GM18507 (cell line): Measurements from ENCODE around the gene SGO2.
"Not testable (repeated sequence)": the region's sequence is repeated elsewhere in the genome, so short reads cannot be mapped to it uniquely, and the experiment has no call there.

Experiments
- DNase-seq: peaks from one replicate; pipeline ENCODE4 v3.0.0; 2011; ENCODE audit warnings: low read depth; ENCODE audit not compliant: insufficient read length; ENCODE audit errors: extremely low spot score
- FAIRE-seq: peaks from 2 replicates; lab custom pipeline; 2011; peaks lifted over from hg19 to GRCh38; lab: Jason Lieb, UNC

Gene SGO2

DNA sequence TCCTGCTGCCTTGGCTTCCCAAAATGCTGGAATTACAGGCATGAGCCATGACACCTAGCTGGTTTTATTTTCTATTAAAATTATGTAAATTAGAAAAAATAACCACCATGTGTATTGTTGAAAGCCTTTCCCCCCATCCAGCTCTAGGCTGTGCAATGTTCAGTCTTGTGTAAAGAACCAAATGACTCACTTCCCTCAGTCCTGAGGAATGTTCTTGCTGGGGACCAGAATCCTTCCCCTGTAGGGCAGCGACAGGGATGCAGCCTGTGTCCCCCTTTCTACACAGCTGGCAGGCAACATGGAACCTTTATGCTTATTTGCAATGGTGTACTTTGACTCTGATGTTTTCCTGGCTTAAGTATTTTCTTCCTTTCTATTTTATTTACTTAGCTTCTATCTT, 89.2 kb downstream of the SGO2 start:
- FAIRE-seq = no peak

DNA sequence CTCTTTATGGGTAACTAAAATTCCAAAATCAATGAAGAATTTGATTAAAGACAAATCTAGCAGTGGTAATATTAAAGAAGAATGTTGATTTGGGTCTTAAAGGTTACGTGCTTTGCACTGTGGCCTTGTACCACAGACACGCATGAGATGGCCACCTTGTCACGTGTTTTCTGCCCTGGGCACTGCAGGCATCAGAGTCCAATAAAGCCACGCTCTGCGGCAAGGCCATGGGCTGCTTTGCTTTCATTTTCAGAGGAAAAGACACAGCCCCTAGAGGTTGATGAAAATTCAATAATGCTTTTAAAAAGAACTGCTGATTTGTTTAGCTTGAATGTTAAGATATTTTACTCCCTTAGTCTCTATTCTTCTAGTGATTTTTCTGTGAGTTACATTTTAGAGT, 90.2 kb downstream of the SGO2 start:
- FAIRE-seq (no peak), DNase-seq (no peak)

More for the DNA sequence above, 89.2 kb downstream of the SGO2 start:
- no peak for DNase-seq

DNA sequence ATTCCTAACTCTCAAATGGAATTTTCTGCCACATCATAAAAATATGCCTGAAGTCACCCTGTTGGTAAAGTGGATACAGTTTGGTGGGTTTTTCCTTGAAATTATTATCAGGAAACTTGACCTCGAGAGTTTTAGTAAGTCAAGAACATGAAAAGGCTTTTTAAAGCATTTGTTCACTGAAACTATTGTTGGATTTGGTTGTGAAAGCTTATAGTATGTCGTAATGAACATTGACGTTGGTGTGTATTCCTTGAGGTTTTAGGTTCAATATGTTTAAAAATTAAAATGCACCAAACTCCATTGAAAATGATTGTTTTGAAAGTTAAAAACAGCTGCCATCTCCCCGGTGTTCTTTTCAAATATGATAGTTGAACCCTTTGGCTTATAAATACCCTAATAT, 90.6 kb downstream of the SGO2 start:
- no peak for DNase-seq
- no peak for FAIRE-seq

DNA sequence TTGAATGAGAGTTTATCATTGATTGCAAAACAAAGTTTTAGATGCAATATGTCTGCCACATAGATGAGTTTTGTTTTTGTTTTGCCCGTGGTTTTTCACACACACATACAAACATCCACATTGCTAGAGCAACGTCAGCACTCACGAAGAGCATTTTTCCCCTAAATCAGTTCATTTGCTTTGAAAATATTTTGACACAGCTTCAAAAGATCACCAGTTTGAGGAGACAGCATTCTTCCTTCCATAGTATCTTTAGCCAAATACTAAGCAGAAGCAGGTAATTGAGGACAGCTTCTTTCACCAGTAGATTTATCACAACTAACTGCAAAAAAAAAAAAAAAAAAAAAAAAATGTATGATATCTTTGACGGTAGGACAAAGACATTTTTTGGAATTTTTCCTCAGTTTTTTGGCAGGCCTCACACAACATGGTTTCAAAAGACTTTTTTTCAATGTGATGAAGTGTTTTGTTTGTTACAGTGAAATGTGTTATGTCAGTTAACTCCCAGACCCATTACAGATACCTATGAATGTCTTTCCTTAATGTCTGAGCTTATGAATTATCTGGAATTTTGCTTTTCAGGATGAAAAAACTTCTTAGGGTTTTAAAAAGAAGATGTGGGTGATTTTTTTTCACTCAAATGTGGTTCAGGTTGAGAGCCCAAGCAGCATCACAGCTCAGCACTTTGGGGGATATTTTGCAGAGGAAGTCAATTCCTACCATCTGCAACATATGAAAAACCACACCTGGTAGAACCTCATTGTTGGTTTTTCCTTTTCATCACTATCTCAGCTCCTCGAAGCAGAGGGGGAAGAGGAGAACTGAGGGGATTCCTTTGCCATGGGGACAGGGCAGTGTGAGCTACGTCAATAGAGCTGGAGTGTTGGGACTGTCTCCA, 91.4 kb downstream of the SGO2 start:
- DNase-seq (no peak), FAIRE-seq (no peak)

DNA sequence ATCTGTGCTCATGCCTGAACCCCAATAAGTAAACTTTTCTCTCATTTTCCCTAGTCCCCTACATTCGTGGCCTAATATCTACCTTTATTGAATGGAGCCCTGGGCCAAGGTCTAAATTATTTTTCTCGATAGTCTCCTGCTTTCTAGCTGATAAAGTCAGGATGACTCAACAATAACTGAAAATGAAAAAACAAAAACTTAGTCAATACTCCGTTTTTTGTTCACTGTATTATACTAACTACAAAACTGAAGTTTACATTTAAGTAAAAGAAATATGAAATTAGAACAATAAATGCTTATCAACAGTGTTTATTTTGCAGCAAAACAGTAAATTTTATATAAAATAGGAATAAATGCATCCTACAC, 92.0 kb downstream of the SGO2 start:
- DNase-seq (no peak), FAIRE-seq (no peak)

DNA sequence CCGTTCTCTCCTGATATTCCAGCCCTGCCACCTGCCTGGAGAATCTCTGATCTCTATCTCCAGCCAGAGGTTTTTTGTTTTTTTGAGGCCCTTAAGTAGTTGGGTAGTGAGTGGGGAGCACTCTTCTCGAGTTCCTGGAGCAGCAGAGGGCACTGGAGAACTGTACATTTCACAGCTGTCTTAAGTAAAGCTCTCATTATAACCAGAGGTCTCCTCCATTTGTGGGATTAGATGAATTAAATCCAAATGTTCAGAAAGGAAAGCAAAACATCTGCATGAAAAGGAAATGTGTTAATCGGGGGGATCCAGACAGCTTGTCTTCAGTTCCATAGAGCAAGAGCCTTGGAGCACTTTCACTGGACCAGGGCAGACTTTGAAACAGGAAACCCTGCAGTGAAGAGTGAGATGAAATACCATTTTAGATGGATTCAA, 92.6 kb downstream of the SGO2 start:
- FAIRE-seq (no peak), DNase-seq (no peak)

DNA sequence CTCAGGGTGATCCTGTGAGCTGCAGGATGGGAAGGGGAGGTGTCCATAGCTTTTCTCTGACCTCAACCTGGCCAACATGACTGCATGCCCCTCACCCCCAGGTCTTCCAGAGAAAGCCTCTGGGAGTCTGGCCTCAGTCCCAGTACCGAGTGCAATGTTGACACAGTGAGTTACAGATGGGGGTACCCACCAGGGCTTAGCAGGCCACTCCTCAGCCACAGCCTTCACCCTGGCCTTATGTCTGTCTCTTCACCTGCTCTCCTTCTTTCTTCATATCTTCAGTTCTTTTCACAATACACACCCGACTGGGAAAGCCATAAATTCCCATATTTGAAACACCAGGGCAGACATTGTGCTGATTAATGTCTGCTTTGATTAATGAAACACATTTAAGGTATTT, 93.3 kb downstream of the SGO2 start:
- FAIRE-seq (no peak), DNase-seq (no peak)

DNA sequence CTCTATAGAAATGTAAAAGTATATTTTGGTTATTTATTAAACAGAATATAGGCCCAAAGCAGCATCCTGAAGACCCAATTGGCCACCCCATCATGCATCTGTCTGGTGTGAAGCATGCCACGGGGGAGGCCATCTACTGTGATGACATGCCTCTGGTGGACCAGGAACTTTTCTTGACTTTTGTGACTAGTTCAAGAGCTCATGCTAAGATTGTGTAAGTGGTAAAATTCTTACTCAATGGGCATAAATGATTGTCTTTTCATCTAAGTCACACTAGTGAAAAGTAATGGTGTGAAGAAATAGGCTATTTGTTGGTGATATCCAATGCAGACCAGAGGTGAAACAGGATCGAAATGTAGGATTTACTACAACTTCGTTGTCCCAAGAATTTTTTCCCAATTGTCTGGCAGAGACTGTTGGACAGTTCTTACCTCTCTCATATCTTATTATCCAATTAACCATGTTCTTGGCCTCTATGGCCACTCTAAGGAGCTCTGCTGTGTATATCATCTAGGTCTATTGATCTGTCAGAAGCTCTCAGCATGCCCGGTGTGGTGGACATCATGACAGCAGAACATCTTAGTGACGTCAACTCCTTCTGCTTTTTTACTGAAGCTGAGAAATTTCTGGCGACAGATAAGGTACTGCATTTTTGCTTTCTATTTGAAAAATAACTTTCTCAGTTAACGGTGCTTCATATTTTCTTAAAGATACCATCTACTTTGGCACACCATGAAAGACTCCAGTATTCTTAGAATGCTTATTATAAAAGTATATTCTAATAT, 94.8 kb downstream of the SGO2 start:
- no peak for DNase-seq
- FAIRE-seq = no peak

DNA sequence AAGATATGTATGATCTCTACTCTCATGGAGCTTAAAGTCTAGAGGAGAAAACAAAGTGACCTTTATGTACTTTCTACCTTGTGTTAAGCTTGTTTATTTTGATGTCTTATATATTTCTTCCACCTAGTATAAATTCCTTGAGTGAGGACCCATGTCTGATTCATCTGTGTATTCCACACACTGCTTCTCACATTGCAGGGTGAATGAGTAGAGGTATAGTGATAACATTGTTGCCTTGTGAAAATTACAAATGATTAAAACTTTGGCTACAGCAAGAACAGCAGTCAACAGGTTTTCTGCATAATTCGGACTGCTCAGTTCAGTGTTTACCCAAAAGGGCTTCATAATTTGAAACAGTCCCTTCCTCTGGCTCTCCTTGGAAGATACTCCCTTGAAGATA, 96.1 kb downstream of the SGO2 start:
- DNase-seq (no peak), FAIRE-seq (no peak)

DNA sequence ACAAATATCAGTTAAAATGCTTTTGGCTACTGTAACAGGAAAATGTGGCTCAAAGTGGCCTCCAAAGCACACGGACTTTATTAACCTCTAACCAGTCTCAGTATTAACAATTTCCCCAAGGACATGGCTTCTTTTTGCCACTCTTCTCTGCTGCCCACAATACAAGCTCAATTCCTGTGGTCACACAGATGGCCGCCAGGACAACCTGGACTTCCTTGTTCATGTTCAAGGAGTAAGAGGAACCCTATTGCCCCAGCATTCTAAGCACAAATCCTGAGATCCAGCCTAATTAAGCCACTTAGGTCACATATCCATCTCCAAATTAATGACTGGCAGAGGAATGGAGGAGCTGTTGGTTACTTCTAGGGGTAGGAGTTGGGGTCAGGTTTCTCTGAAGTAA, 98.0 kb downstream of the SGO2 start:
- no peak for DNase-seq
- FAIRE-seq = no peak

DNA sequence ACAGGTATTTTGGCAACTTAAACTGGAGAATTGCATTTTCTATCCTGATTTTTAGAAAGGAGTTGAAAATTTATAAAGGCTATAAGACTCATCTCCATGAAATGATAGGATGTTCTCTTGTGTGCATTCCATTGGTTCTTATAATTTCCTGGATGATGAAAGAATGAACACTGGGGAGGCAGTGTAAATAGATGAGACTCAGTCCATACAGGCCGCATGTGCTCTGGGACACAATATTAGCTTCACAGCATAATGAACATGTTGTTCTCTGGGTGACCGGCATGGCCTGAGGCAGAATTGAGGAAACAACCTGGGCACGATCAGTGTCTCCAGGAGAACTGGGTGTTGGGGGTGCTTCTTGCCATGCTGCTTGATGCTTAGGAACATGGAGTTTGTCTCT, 98.7 kb downstream of the SGO2 start:
- FAIRE-seq = no peak
- no peak for DNase-seq

DNA sequence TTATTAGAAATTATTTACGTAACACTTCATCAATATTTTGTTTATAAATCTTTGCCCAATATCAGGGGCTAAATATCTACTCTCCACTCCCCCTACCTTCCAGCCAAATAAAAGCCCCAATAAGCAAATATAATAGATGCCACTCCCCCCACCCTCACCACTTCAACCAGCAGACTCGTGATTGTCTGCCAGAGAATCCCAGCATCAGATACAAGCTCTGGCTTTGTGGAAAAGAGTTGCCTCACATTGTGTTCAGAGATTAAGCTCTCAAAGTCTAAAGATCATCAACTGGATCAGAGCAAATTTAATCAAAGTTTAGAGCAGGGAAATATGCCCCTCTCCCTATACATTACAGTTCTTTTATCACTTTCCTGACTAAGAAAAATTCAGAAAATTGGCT, 99.3 kb downstream of the SGO2 start:
- DNase-seq = no peak

DNA sequence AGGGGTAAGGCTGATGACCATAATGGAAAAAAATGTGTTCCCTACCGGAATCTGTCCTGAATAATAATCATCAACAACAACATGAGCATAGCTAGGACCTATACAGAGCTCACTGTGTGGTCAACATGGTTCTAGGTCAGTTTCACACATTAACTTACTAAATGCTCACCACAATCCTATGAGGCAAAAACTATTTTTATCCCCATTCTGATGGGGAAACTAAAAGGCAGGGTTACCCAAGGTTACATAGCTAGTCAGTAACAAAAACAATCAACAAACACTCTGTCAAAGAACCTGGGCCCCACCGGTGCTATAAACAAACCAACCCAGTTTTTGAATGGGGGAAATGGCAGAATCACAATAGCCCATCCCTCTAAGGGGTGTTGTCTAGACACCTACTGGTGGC, 100.0 kb downstream of the SGO2 start:
- DNase-seq (no peak), FAIRE-seq (no peak)

More for the DNA sequence above, 99.3 kb downstream of the SGO2 start:
- FAIRE-seq = no peak

DNA sequence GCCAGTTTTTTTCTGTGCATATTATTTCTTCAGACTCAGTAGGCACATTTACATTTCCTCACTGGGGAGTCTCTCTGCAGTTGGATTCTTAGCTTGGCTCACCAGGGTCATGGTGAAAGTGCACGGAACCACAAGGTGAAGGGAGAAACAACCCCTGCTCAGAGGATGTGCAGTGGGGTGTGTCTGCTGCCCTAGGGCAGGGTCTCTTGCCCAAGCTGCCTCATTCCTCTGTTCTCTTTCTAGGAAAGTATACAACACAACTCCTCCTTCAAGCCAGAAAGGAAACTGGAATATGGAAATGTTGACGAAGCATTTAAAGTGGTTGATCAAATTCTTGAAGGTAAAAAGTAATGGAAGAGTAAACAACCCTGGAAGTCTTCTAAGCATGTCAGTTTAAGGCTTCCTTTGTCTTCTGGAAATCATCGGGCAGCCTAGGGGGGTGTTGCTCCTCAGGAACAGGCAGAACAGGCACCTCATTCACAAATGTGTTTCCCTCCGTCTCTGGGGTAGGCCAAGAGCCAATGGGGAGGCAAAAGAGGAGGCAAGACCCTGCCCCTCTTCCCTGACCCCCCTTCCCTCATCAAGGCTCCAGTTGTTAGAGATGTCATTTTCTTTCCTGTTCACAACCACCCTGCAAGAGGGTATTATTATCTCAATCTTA, 101.2 kb downstream of the SGO2 start:
- DNase-seq (no peak), FAIRE-seq (no peak)

DNA sequence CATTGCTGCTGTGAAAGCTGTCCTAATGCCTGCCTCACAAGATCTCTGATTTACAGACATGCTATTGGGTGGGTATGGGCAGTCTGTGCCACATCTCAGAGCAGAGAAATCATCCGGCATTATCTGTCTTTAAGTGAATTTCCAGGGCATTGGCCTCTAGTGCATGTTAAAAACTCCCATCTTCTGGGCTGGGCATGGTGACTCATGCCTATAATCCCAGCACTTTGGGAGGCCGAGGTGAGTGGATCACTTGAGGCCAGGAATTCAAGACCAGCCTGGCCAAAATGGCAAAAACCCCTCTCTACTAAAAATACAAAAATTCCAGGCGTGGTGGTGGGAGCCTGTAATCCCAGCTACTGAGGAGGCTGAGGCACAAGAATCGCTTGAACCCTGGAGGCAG, 102.5 kb downstream of the SGO2 start:
- DNase-seq, FAIRE-seq: not testable (repeated sequence)

DNA sequence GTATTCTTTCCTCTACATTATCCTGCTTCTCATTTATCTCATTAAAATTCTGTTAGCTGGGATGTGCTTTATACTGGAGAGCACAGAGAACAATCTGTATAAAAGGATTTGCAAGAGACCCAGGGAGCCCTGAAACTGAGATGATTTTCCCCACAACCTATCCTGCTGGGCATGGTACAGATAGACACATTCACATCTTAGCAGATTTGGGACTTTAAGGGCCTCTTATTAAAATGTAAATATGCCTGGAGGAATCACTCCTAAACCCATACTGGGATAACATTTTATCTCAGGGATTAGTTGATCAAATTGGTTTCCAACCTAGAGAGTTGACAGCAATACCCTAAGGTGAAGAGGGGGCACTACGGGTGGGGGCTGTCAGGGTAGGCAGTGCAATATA, 105.3 kb downstream of the SGO2 start:
- DNase-seq = no peak
- FAIRE-seq = no peak
